ENCODE results near the gene NGLY1. TPM values are rescaled to one million over a fixed set of nuclear protein-coding genes. Genes with fewer than 3 reads are reported as not detected.

NGLY1 gene
- polyA plus RNA-seq, 3 donors from 2014 or later: 39.4 to 62.3 (median 55.7) TPM

DNA sequence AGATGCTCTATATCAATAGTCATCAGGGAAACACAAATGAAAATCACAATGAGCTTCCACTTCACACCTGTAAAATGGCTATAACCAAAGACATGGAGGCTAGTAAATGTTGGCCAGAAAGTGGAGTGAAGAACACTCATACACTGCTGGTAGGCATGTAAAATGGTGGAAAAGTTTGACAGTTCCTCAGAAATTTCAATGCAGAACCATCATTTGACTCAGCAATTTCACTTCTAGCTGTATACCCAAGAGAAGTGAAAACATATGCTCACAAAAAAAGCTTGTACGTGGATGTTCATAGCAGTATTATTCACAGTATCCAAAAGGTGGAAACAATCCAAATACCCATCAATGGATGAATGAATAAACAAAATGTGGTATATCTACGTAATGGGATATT lies 99.4 kb downstream of the NGLY1 start:
- H3K4me1 Mint-ChIP-seq: no peaks in the 10 kb centered on the region
- H3K9me3 Mint-ChIP-seq: peaks cover 0 to under 1% (median 0%) of the 10 kb centered on the region in 6 donors
- DNase-seq: no peak
- no peak overlapping the region for H3K4me3 Mint-ChIP-seq
- peaks cover 0 to 3% (median 2%) of the 10 kb centered on the region in 3 donors for H3K27me3 Mint-ChIP-seq (ENCODE audit: low read depth in 3 of 3)
- no peak overlapping the region for H3K27ac Mint-ChIP-seq
- peaks cover 0 to 3% (median 0%) of the 10 kb centered on the region in 3 donors for H3K36me3 Mint-ChIP-seq

DNA sequence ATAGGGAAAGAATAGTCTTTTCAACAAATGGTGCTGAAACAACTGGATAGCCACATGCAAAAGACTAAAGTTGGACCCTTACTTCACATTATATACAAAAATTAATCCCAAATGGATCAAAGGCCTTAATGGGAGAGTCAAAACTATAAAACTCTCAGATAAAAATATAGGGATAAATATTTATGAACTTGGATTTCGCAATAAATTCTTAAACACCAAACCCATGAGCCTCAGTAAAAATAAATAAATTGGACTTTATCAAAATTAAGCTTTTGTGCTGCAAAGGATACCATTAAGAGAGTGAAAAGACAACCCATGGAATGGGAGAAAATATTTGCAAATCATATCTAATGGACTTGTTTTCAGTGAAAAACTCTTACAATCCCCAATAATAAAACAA lies 99.8 kb downstream of the NGLY1 start:
- peaks cover 0 to 3% (median 0%) of the 10 kb centered on the region in 3 donors for H3K36me3 Mint-ChIP-seq
- no peaks in the 10 kb centered on the region for H3K4me1 Mint-ChIP-seq
- H3K27ac Mint-ChIP-seq: no peak overlapping the region
- peaks cover 0 to 3% (median 0%) of the 10 kb centered on the region in 3 donors for H3K27me3 Mint-ChIP-seq (ENCODE audit: low read depth in 3 of 3)
- no peak overlapping the region for H3K4me3 Mint-ChIP-seq
- DNase-seq: no peak
- peaks cover 0 to 1% (median 0%) of the 10 kb centered on the region in 6 donors for H3K9me3 Mint-ChIP-seq

DNA sequence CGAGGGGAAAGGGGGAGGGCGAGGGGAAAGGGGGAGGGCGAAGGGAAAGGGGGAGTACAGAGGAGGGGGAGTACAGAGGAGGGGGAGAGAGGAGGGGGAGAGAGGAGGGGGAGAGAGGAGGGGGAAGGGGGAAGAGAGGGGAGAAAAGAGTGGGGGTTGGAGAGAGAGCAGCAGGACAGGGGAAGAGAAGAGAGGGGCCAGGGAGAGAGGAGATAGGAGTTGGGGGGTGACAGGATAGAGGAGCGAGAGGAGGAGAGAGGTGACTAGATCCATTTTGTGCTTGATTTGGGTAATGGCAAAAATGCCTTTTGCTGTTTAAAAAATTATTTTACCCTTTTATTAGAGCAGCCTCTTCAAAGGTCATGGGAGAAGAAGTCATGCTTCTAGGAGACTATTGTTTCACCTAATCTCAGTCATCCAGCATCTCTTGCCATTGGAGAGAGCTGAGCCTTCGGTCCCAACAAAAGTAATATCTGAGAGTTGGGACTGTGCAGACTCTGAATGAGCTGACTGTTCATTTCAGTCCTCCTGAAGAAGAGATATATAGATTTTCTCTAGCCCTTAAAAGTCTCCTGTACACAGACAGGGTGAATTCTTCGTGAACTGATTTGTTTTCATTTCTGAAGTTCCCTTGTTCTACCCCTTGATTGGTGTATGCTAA lies 103.5 kb downstream of the NGLY1 start:
- DNase-seq: no peak
- Mint-ChIP-seq H3K27ac (no peak overlapping the region), H3K27me3 (ENCODE audit: low read depth in 3 of 3) (peaks cover 0 to 5% (median 0%) of the 10 kb centered on the region in 3 donors), H3K9me3 (peaks cover 0 to 1% (median 0%) of the 10 kb centered on the region in 6 donors), H3K4me1 (no peaks in the 10 kb centered on the region), H3K36me3 (no peaks in the 10 kb centered on the region), H3K4me3 (no peak overlapping the region)

DNA sequence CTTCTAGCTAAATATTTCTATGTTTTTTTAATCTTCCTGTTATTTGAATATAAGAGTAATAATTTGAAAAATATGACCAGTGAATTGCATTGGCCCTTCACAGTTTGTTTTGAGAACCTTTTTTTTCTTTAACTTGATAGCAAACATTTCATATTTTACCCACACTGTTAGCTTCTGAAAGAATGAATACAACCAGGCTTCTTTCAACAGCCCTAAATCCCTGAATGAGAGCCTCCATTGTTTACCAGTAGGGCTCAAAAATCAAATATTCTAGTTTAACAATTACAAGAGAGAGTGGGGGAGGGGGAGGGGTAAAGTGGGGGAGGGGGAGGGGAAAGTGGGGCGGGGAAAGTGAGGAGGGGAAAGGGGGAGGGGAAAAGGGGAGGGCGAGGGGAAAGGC lies 104.1 kb downstream of the NGLY1 start:
- peaks cover 0 to 5% (median 0%) of the 10 kb centered on the region in 3 donors for H3K27me3 Mint-ChIP-seq (ENCODE audit: low read depth in 3 of 3)
- H3K27ac Mint-ChIP-seq: no peak overlapping the region
- H3K4me1 Mint-ChIP-seq: no peaks in the 10 kb centered on the region
- DNase-seq: no peak
- H3K36me3 Mint-ChIP-seq: no peaks in the 10 kb centered on the region
- no peak overlapping the region for H3K4me3 Mint-ChIP-seq
- peaks cover 0 to 1% (median 0%) of the 10 kb centered on the region in 6 donors for H3K9me3 Mint-ChIP-seq

DNA sequence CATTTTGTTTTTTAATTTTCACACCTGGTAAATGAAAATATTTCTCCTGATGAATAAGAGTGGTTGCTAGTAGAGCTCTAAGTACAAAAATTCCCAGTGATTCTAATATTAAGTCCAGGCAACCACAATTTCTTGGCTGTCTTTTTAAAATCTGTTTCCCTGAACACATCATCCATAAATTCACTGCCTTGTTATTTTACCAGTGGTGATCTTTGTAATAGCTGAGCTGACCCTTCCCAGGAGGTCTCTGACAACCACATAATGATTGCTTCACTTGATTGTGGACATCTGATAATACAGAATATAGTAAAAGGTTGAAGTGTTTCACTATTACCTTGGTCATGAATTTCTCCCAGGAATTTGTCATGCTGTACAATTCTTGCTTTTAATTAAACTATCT lies 104.7 kb downstream of the NGLY1 start:
- Mint-ChIP-seq H3K4me1 (no peaks in the 10 kb centered on the region), H3K27ac (no peak overlapping the region), H3K27me3 (ENCODE audit: low read depth in 3 of 3) (peaks cover 0 to 5% (median 0%) of the 10 kb centered on the region in 3 donors), H3K4me3 (no peak overlapping the region), H3K9me3 (peaks cover 0 to 1% (median 0%) of the 10 kb centered on the region in 6 donors), H3K36me3 (no peaks in the 10 kb centered on the region)
- DNase-seq: no peak

DNA sequence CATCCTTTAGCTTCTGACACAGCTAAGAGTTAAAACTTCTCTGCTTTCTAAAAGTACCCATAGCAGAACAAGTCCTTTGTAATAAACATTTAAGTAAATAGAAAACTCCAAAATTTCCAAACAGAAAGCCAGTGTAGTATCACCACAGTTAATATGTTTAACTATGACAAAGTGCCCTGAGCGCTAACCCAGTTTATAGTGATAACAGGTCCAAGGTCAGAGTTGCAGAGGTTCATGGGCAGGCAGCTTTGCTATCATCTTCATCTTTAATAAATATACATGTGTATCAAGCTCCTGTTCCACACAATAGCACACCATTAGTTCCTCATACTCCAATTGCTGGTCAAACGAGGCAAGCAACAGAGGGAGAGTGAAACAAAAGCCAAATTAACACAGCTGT lies 106.1 kb downstream of the NGLY1 start:
- H3K4me3 Mint-ChIP-seq: no peak overlapping the region
- H3K4me1 Mint-ChIP-seq: no peaks in the 10 kb centered on the region
- peaks cover 0 to 1% (median 0%) of the 10 kb centered on the region in 6 donors for H3K9me3 Mint-ChIP-seq
- no peak for DNase-seq
- H3K27me3 Mint-ChIP-seq (ENCODE audit: low read depth in 3 of 3): peaks cover 0 to 5% (median 1%) of the 10 kb centered on the region in 3 donors
- no peaks in the 10 kb centered on the region for H3K36me3 Mint-ChIP-seq
- H3K27ac Mint-ChIP-seq: no peak overlapping the region

DNA sequence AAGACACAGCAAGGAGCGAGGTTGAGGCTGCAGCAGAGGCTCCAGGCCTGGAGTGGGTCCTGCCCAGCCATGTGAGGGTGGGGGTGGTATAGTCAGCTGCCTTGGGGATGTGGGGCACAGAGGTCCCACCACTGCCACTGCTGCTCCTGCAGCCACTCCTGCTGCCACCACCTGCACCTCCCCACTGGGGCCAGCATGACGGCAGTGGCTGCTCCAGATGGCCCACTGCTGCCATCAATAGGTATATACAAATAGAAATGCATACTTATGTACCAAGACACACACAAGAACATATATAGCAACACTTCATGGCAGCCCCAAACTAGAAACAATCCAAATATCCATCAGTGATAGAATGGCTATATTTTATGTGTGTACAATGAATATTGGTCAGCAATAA lies 108.6 kb downstream of the NGLY1 start:
- Mint-ChIP-seq H3K27ac (no peak overlapping the region), H3K4me1 (no peaks in the 10 kb centered on the region), H3K27me3 (ENCODE audit: low read depth in 3 of 3) (peaks cover 0 to 5% (median 1%) of the 10 kb centered on the region in 3 donors), H3K9me3 (peaks cover 0 to 1% (median 0%) of the 10 kb centered on the region in 6 donors), H3K36me3 (no peaks in the 10 kb centered on the region), H3K4me3 (no peak overlapping the region)
- no peak for DNase-seq

DNA sequence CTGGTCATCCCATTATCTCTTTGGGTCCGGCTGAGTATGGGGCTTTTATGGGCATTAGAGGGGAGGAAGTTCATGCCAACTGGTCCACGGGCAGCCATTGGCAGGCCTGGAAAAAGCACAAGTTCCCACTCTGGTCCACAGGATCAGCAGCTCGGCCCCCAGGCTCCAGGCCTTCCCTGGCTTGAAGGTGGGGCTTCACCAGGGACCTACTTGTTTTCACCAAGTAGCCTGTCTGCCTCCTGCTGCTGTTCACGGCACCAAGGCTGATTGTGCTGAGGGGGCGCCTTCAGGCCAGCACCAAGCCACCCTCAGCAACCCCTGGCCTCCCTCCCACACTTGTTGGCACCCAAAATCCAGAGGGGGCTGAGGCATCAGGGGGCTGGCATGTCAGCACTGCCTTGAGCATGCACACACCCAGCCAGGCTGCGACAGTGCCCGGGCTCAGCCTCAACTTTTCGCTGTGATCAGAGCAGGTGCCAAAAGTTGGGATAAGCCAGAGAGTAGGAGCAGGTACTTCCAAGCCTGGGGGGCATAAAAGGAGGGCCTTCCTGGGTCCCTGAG lies 109.4 kb downstream of the NGLY1 start:
- Mint-ChIP-seq H3K9me3 (peaks cover 0 to under 1% (median 0%) of the 10 kb centered on the region in 6 donors), H3K27ac (no peak overlapping the region), H3K4me3 (no peak overlapping the region), H3K27me3 (ENCODE audit: low read depth in 3 of 3) (peaks cover 0 to 5% (median 3%) of the 10 kb centered on the region in 3 donors), H3K4me1 (no peaks in the 10 kb centered on the region), H3K36me3 (no peaks in the 10 kb centered on the region)
- no peak for DNase-seq

Other genes starting within 250 kb of the NGLY1 start
- 10 to 100 TPM; 31.8 to 84.5 (median 45.7) TPM for gene TOP2B, start 118.5 kb downstream of the NGLY1 start, polyA plus RNA-seq
- gene OXSM, start 6.6 kb upstream of the NGLY1 start, polyA plus RNA-seq: 10 to 100 TPM in 2 of 3 donors, 1 to 10 TPM in 1; 6.2 to 12.6 (median 10.3) TPM

Data from immature natural killer cell (primary cell).